ENCODE results near the gene ZPBP2. TPM values are rescaled to one million over a fixed set of nuclear protein-coding genes. Genes with fewer than 3 reads are reported as not detected.
A peak's percentile ranks its signal among the peaks of the same experiment; 100 is the strongest.

ZPBP2 gene
- total and polyA plus RNA-seq, 9 of the 15 experiments (the other 6 are each of a cell fraction or from before 2014, with no cell fraction given) = not detected

DNA sequence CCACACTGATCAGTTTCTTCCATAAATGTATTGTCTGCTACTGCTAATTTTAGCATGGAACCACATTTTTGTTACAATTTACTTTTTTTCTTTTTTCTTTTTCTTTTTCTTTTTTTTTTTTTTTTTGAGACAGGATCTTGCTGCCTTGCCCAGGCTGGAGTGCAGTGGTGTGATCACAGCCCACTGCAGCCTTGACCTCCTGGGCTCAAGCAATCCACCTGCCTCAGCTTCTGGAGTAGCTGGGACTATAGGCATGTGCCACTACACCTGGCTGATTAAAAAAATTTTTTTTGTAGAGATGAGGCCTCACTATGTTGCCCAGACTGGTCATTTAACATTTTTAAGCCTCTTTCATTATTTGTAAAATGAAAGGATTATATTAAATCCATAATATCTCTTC, 19.1 kb downstream of the ZPBP2 start:
- FAIRE-seq (no peak), DNase-seq (ENCODE audit: extremely low read depth in 1 of 4, low spot score in 3 of 4) (no peak), ATAC-seq (no peak)
- Histone ChIP-seq H3K27ac (ENCODE audit: extremely low read depth, low read depth, low read length) (no peak overlapping the region), H3K4me2 (ENCODE audit: insufficient read depth, low read length) (no peak overlapping the region), H3K36me3 (ENCODE audit: control insufficient read depth, insufficient read depth, low read length) (no peaks in the 10 kb centered on the region), H3K27me3 (ENCODE audit: control insufficient read depth in 2 of 2, insufficient read depth in 2 of 2, low read length in 2 of 2) (peaks cover 11 to 17% of the 10 kb centered on the region in 2 experiments; a peak in 4 of 5 replicates), H3K4me3 (no peak overlapping the region), H3K79me2 (ENCODE audit: control insufficient read depth, insufficient read depth, low read length) (no peaks in the 10 kb centered on the region), H3K4me1 (replicated peaks in 1 of 2; ENCODE audit: control insufficient read depth in 2 of 2, insufficient read depth in 2 of 2, low read length in 2 of 2) (no peaks in the 10 kb centered on the region), H3K9me3 (replicated peaks; ENCODE audit: control insufficient read depth, insufficient read depth, low read depth, low read length) (no peaks in the 10 kb centered on the region), H2AFZ (ENCODE audit: low read depth, low read length) (no peak overlapping the region), H3K9ac (ENCODE audit: insufficient read depth in 1 of 2, low read depth in 2 of 2, low read length in 2 of 2) (no peak overlapping the region), H4K20me1 (replicated peaks; ENCODE audit: control insufficient read depth, insufficient read depth, low read length) (no peaks in the 10 kb centered on the region), H3K9me1 (ENCODE audit: control insufficient read depth, insufficient read depth, low read length) (no peaks in the 10 kb centered on the region)
- TF ChIP-seq ZC3H8 (IDR thresholded peaks at IDR 0.05) (no peak), ZNF121 (CRISPR knock-in tag; conservative IDR thresholded peaks at IDR 0.05) (0 out of 2 replicates have a peak, but pooled peaks have one; percentile 52)
- BruUV-seq (replicated peaks) = no TSS peak
- ChIA-PET CTCF (ENCODE audit: low intra/inter-chr PET ratio) (no interaction called here), POLR2A (no interaction called here)
- intact Hi-C loops (cut with micrococcal nuclease) = no loop called here
- in situ Hi-C loops (cut with MboI) = no loop called here

DNA sequence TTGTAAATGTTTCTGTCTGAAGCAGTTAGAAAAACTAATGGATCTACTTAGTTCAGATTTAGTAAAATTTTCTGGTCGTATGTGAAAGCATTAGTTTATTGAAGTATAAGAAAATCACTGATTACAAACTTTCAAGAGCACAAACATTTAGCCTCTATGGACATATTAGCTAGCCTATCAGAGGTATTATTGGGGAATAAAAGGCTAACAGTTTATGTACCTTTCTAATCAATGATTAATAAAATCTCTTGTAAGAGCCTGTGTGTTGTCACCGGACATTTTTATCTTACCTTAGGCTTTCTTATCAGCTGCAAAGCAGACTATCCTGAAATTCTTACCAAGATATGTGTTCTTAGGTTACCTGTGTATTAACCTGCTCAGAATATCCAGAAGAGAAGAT, 21.2 kb downstream of the ZPBP2 start:
- no peaks in the 10 kb centered on the region for H3K36me3 ChIP-seq (ENCODE audit: control insufficient read depth, insufficient read depth, low read length)
- no peaks in the 10 kb centered on the region for H3K9me1 ChIP-seq (ENCODE audit: control insufficient read depth, insufficient read depth, low read length)
- H3K4me3 ChIP-seq = no peak overlapping the region
- intact Hi-C loops (cut with micrococcal nuclease) (no loop called here), in situ Hi-C loops (cut with MboI) (no loop called here)
- ChIA-PET CTCF (ENCODE audit: low intra/inter-chr PET ratio) (no interaction called here), POLR2A (interaction anchor here (1.4 kb wide), 1 partner anchor 14 kb away, joined by 3 read pairs; no protein-coding TSS in a partner anchor)
- no peak for FAIRE-seq
- no peak overlapping the region for H2AFZ ChIP-seq (ENCODE audit: low read depth, low read length)
- BruUV-seq (replicated peaks) = no TSS peak
- no peak overlapping the region for H3K9ac ChIP-seq (ENCODE audit: insufficient read depth in 1 of 2, low read depth in 2 of 2, low read length in 2 of 2)
- no peaks in the 10 kb centered on the region for H4K20me1 ChIP-seq (replicated peaks; ENCODE audit: control insufficient read depth, insufficient read depth, low read length)
- WGBS (ENCODE audit: insufficient coverage, low coverage, missing lambda C conversion rate) = 7% methylated on average over 2 of the region's 2 CpGs
- no peaks in the 10 kb centered on the region for H3K79me2 ChIP-seq (ENCODE audit: control insufficient read depth, insufficient read depth, low read length)
- peaks cover 14 to 26% of the 10 kb centered on the region in 2 experiments; a peak in 4 of 5 replicates for H3K27me3 ChIP-seq (ENCODE audit: control insufficient read depth in 2 of 2, insufficient read depth in 2 of 2, low read length in 2 of 2)
- DNase-seq (ENCODE audit: extremely low read depth in 1 of 4, low spot score in 3 of 4) = no peak
- no peak overlapping the region for H3K4me2 ChIP-seq (ENCODE audit: insufficient read depth, low read length)
- no peaks in the 10 kb centered on the region for H3K9me3 ChIP-seq (replicated peaks; ENCODE audit: control insufficient read depth, insufficient read depth, low read depth, low read length)
- ATAC-seq = no peak
- no peaks in the 10 kb centered on the region for H3K4me1 ChIP-seq (replicated peaks in 1 of 2; ENCODE audit: control insufficient read depth in 2 of 2, insufficient read depth in 2 of 2, low read length in 2 of 2)
- no peak overlapping the region for H3K27ac ChIP-seq (ENCODE audit: extremely low read depth, low read depth, low read length)
- TF ChIP-seq NFE2L1 (tag; IDR thresholded peaks at IDR 0.05; ENCODE audit: borderline replicate concordance, low read depth) (no peak), GATAD2A (IDR thresholded peaks at IDR 0.05) (no peak), SAFB2 (IDR thresholded peaks at IDR 0.05; ENCODE audit: borderline replicate concordance, low read depth, low read length, severe bottlenecking) (no peak), RUNX1 (IDR thresholded peaks at IDR 0.05; ENCODE audit: low read depth) (no peak), CREM (IDR thresholded peaks at IDR 0.05; ENCODE audit: low read depth) (no peak), NR1H2 (CRISPR knock-in tag; IDR thresholded peaks at IDR 0.05) (no peak), SMAD1 (IDR thresholded peaks at IDR 0.05; ENCODE audit: low read depth, low read length, partially characterized antibody) (no peak)
- TF ChIP-seq, protein P1, sequence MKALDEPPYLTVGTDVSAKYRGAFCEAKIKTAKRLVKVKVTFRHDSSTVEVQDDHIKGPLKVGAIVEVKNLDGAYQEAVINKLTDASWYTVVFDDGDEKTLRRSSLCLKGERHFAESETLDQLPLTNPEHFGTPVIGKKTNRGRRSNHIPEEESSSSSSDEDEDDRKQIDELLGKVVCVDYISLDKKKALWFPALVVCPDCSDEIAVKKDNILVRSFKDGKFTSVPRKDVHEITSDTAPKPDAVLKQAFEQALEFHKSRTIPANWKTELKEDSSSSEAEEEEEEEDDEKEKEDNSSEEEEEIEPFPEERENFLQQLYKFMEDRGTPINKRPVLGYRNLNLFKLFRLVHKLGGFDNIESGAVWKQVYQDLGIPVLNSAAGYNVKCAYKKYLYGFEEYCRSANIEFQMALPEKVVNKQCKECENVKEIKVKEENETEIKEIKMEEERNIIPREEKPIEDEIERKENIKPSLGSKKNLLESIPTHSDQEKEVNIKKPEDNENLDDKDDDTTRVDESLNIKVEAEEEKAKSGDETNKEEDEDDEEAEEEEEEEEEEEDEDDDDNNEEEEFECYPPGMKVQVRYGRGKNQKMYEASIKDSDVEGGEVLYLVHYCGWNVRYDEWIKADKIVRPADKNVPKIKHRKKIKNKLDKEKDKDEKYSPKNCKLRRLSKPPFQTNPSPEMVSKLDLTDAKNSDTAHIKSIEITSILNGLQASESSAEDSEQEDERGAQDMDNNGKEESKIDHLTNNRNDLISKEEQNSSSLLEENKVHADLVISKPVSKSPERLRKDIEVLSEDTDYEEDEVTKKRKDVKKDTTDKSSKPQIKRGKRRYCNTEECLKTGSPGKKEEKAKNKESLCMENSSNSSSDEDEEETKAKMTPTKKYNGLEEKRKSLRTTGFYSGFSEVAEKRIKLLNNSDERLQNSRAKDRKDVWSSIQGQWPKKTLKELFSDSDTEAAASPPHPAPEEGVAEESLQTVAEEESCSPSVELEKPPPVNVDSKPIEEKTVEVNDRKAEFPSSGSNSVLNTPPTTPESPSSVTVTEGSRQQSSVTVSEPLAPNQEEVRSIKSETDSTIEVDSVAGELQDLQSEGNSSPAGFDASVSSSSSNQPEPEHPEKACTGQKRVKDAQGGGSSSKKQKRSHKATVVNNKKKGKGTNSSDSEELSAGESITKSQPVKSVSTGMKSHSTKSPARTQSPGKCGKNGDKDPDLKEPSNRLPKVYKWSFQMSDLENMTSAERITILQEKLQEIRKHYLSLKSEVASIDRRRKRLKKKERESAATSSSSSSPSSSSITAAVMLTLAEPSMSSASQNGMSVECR (CRISPR knock-in tag; IDR thresholded peaks at IDR 0.05) = no peak
- TF ChIP-seq, protein P2, sequence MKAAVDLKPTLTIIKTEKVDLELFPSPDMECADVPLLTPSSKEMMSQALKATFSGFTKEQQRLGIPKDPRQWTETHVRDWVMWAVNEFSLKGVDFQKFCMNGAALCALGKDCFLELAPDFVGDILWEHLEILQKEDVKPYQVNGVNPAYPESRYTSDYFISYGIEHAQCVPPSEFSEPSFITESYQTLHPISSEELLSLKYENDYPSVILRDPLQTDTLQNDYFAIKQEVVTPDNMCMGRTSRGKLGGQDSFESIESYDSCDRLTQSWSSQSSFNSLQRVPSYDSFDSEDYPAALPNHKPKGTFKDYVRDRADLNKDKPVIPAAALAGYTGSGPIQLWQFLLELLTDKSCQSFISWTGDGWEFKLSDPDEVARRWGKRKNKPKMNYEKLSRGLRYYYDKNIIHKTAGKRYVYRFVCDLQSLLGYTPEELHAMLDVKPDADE (conservative IDR thresholded peaks at IDR 0.05; ENCODE audit: control insufficient read depth, low read depth, low read length) = no peak

All from K562 (cell line).